Neural crest cell (in vitro differentiated cells): ENCODE data around the gene PDE11A. TPM values are rescaled to one million over a fixed set of nuclear protein-coding genes. Genes with fewer than 3 reads are reported as not detected.

Source experiments
- DNase-seq: peaks from one replicate; pipeline ENCODE4 v3.0.0; 2021; ENCODE audit warnings: low read depth, mixed read lengths, low spot score
- H3K27ac Mint-ChIP-seq: one replicate; pipeline ENCODE4 v1.8.0; 2021; ENCODE audit warnings: mild to moderate bottlenecking, mixed read lengths; ENCODE audit not compliant: unreplicated experiment
- H3K27me3 Mint-ChIP-seq: 2 replicates; pipeline ENCODE4 v1.8.0; 2021; ENCODE audit warnings: low read depth, mild to moderate bottlenecking, mixed read lengths
- H3K36me3 Mint-ChIP-seq: 2 replicates; pipeline ENCODE4 v1.8.0; 2021; ENCODE audit warnings: low read depth, mild to moderate bottlenecking, mixed read lengths
- H3K4me1 Mint-ChIP-seq: 2 replicates; pipeline ENCODE4 v1.8.0; 2021; ENCODE audit warnings: mixed read lengths
- H3K4me3 Mint-ChIP-seq: one replicate; pipeline ENCODE4 v1.8.0; 2021; ENCODE audit warnings: mild to moderate bottlenecking, mixed read lengths
- H3K9me3 Mint-ChIP-seq: 2 replicates; pipeline ENCODE4 v1.8.0; 2021; ENCODE audit warnings: mixed read lengths
- total RNA-seq: library from RNA; stranded (reverse); gene quantifications from 2 replicates; pipeline ENCODE4 v1.2.1, GENCODE V29; 2021
- TF ChIP-seq, protein P1 (sequence below): fragments of 200-600 bp; sonication (generic); conservative IDR thresholded peaks from 2 replicates; pipeline ENCODE4 v1.5.0; 2021; ENCODE audit warnings: antibody characterized with exemption, mild to moderate bottlenecking

PDE11A gene
- total RNA-seq, 1 donor from 2014 or later, result 0.28 TPM

DNA sequence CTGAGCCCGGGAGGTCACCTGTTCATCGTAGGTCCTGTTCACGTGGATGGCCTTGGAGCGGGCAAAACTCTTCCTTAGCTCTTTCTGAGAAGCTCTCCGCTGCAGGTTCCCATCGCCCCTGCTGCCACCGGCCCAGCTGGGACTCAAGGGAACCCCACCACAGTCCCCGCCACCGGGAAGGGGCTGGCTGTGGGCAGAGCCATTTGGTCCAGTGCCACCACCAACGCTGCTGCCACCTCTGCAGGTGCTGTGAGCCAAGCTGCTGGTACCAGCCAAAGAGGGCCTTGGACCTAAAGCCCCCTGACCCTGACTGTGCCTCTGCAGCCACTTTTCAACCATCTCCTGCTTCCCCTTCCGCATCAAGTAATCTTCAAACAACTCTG is 586 bp downstream of the PDE11A start:
- Mint-ChIP-seq H3K9me3 (no peaks in the 10 kb centered on the region), H3K4me3 (peak overlapping the region; percentile 89), H3K36me3 (no peaks in the 10 kb centered on the region), H3K27me3 (peaks cover 70% of the 10 kb centered on the region), H3K4me1 (peaks cover 13% of the 10 kb centered on the region), H3K27ac (no peak overlapping the region)
- no peak for DNase-seq
- TF ChIP-seq, protein P1, sequence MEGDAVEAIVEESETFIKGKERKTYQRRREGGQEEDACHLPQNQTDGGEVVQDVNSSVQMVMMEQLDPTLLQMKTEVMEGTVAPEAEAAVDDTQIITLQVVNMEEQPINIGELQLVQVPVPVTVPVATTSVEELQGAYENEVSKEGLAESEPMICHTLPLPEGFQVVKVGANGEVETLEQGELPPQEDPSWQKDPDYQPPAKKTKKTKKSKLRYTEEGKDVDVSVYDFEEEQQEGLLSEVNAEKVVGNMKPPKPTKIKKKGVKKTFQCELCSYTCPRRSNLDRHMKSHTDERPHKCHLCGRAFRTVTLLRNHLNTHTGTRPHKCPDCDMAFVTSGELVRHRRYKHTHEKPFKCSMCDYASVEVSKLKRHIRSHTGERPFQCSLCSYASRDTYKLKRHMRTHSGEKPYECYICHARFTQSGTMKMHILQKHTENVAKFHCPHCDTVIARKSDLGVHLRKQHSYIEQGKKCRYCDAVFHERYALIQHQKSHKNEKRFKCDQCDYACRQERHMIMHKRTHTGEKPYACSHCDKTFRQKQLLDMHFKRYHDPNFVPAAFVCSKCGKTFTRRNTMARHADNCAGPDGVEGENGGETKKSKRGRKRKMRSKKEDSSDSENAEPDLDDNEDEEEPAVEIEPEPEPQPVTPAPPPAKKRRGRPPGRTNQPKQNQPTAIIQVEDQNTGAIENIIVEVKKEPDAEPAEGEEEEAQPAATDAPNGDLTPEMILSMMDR, result no peak

DNA sequence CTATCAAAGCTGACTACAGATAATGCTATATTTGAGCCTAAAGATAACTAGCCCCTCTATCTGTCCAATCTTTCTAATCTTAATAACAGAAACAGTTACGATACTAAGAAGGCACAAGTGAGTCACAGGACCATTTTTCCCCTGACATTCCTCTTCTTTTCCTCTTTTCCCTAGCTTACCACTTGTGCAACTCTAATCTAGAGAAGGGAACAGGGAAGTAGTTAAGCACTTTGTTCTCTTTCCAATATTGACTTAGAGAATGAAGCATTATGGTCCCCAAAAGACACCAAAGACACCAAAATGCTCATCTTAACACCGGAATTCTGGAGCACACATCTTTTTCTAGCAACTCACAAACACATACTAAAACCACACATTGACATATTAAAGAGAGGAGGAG is 1.8 kb downstream of the PDE11A start:
- H3K36me3 Mint-ChIP-seq, result no peaks in the 10 kb centered on the region
- peaks cover 13% of the 10 kb centered on the region for H3K4me1 Mint-ChIP-seq
- no peak for DNase-seq
- peaks cover 68% of the 10 kb centered on the region for H3K27me3 Mint-ChIP-seq
- TF ChIP-seq, protein P1, result no peak
- peak overlapping the region; percentile 27 for H3K4me3 Mint-ChIP-seq
- no peaks in the 10 kb centered on the region for H3K9me3 Mint-ChIP-seq
- no peak overlapping the region for H3K27ac Mint-ChIP-seq

DNA sequence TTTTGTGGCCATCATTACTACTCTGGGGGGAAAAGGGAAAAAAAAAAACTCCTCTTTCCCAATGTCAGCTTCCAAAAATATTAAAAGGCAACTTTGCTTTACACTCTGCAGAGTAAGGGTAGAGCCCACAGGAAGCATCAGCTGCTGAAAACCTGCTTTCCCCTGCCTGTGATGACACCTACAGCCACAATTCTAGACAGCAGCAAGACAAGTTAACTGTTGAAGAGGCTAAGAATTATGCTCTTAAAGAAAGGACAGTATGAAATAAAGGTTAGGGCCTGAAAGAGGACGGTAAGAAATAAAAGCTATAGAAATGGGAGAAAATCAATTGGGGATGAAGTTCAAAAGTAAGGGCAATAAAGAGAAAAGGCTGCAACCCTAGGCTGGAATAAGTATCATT is 3.0 kb downstream of the PDE11A start:
- TF ChIP-seq, protein P1, result no peak
- Mint-ChIP-seq H3K4me3 (no peak overlapping the region), H3K9me3 (no peaks in the 10 kb centered on the region), H3K27me3 (peaks cover 62% of the 10 kb centered on the region), H3K4me1 (peaks cover 13% of the 10 kb centered on the region), H3K27ac (no peak overlapping the region), H3K36me3 (no peaks in the 10 kb centered on the region)
- no peak for DNase-seq

DNA sequence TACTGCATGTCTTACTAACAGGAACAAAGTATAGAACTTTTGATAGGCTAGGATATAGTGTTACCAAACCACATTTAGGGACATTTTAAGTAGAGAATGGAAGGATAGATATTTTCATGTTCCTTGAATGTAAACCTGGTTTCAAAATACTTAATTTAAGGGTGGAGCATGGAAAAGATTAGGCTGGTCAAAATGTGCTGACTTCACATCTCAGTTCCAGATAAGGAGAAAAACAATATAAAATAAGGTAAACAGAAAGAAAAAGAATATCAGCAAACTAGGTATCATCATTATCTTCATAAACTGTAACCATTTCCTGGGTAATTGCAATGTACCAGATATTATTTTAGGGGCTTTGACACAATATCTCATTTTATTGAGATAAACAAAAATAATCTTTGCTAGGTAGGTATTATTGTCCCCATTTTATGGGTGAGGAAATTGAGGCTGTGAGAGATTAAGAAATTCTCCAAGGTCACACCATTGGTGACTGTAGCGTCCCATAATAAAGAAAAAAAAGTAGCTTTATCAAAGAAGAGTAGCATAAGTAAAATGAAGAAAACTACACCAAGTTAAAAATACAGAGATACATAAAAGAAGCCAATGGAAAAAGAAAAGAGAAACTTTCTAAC is 3.6 kb downstream of the PDE11A start:
- Mint-ChIP-seq H3K9me3 (no peaks in the 10 kb centered on the region), H3K4me1 (peaks cover 13% of the 10 kb centered on the region), H3K27me3 (peaks cover 56% of the 10 kb centered on the region), H3K27ac (no peak overlapping the region), H3K36me3 (no peaks in the 10 kb centered on the region), H3K4me3 (no peak overlapping the region)
- TF ChIP-seq, protein P1, result no peak
- no peak for DNase-seq

DNA sequence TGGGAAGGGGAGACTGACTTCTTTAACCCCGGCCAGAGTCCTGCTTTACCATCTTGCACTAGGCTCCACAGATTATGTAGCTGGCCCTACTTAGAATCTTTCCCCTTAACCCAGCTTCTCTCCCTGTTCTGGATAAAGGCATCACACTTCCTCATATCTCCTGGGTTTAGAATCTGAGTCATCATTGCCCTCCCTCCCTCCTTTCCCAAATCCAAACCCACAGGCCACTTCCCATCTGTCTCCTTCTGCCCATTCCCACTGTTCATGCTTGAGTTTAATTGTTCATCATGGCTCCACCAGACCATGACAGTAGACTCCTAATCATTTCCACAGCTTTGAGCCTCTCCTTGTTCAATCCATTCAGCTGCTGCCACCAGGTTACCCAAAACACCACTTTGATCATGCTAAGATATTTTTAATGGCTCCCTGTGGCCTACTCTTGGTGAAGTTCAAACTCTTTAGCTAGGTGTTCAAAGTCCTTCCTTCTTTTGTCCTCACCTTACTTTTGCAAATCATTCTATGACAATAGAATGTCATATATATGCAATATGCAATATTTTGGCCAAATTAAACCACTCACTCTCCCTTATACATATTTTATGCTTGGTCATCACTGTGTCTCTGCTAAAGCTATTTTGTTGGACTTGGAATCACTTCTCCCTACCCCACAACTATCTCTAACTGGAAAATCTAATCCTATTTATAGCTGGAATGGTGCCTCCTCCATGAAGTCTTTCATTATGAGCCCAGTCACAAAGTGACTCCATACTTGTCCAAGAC is 5.5 kb downstream of the PDE11A start:
- Mint-ChIP-seq H3K27ac (no peak overlapping the region), H3K36me3 (no peaks in the 10 kb centered on the region), H3K27me3 (peaks cover 41% of the 10 kb centered on the region), H3K4me1 (no peaks in the 10 kb centered on the region), H3K4me3 (no peak overlapping the region), H3K9me3 (no peaks in the 10 kb centered on the region)
- TF ChIP-seq, protein P1, result no peak
- no peak for DNase-seq
